HepG2 (cell line): ENCODE data around the gene PTRH2. TPM values are rescaled to one million over a fixed set of nuclear protein-coding genes. Genes with fewer than 3 reads are reported as not detected.

Experiments
- ATRX ChIP-seq: sonication (generic); formaldehyde crosslinking; IDR thresholded peaks from 2 replicates; pipeline ENCODE4 v1.4.0; 2020; ENCODE audit warnings: missing genetic modification reagents, borderline replicate concordance
- ZNF749 ChIP-seq: sonication (generic); formaldehyde crosslinking; IDR thresholded peaks from 2 replicates; pipeline ENCODE4 v1.8.0; 2022; ENCODE audit warnings: mild to moderate bottlenecking, missing genetic modification reagents, moderate library complexity, borderline replicate concordance
- ZSCAN30 ChIP-seq: sonication (generic); formaldehyde crosslinking; IDR thresholded peaks from 2 replicates; pipeline ENCODE4 v1.5.0; 2020; ENCODE audit warnings: mild to moderate bottlenecking, missing genetic modification reagents
- polyA plus RNA-seq, 8 experiments: library from polyadenylated mRNA; depleted of rRNA in 3 of 8; stranded (reverse) in 7 of 8; unstranded in 1 of 8; fragments of >200 nt; fragmentation: Illumina TruSeq in 4 of 8; extraction: Trizol in 4 of 8; gene quantifications; 2 replicates each; pipeline versions ENCODE4 v1.2.1 to v1.2.3, GENCODE V29; 2011 to 2016; ENCODE audit warnings: low read depth in 4 of 8, missing spikeins in 1 of 8, mixed read lengths in 1 of 8; ENCODE audit not compliant: insufficient read depth in 1 of 8
- total RNA-seq, 5 experiments: library from RNA; depleted of rRNA; stranded (reverse); fragments of >200 nt; fragmentation: Illumina TruSeq; extraction: Trizol; gene quantifications; 2 replicates each; pipeline ENCODE4 v1.2.3, GENCODE V29; 2016; ENCODE audit warnings: low read depth in 1 of 5
- TF ChIP-seq, protein P1 (sequence below): sonication (generic); formaldehyde crosslinking; IDR thresholded peaks from 2 replicates; pipeline ENCODE4 v1.4.0; 2020; ENCODE audit warnings: missing genetic modification reagents
- TF ChIP-seq, protein P2 (sequence below): sonication (generic); formaldehyde crosslinking; IDR thresholded peaks from 2 replicates; pipeline ENCODE4 v1.5.0; 2020; ENCODE audit warnings: mild to moderate bottlenecking, missing genetic modification reagents
- TF ChIP-seq, protein P3 (sequence below): sonication (generic); formaldehyde crosslinking; IDR thresholded peaks from 2 replicates; pipeline ENCODE4 v1.5.0; 2020; ENCODE audit warnings: missing genetic modification reagents, mild to moderate bottlenecking, borderline replicate concordance
- TF ChIP-seq, protein P4 (sequence below): sonication (generic); formaldehyde crosslinking; IDR thresholded peaks from 2 replicates; pipeline ENCODE4 v1.8.1; 2022; ENCODE audit warnings: low read depth, mild to moderate bottlenecking, missing genetic modification reagents
- TF ChIP-seq, protein P5 (sequence below): sonication (generic); formaldehyde crosslinking; IDR thresholded peaks from 2 replicates; pipeline ENCODE4 v1.4.0; 2020; ENCODE audit warnings: missing genetic modification reagents

PTRH2 gene
- total and polyA plus RNA-seq, 2 of the 13 experiments (the other 11 are each of a cell fraction or from before 2014, with no cell fraction given): 67.7 to 83.3 TPM

DNA sequence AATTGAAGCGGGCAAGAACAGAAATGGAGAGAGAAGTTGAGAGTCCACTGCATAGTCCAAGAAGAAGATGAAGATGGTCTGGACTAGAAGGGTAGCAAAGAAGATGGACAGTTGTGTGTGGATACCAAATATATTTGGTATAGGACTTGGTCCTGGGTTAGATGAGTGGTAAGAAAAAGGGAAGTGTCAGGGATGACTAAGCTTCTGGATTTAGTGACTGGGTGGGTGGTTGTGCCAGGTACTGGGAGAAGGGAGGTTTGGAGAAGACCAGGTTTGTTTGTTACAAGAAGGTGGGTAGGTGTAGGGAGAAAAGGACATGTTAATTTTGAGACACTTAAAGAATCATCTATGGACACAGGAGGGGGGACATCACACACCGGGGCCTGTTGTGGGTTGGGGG is 5.6 kb upstream of the PTRH2 start (continued):
- TF ChIP-seq, protein P1, sequence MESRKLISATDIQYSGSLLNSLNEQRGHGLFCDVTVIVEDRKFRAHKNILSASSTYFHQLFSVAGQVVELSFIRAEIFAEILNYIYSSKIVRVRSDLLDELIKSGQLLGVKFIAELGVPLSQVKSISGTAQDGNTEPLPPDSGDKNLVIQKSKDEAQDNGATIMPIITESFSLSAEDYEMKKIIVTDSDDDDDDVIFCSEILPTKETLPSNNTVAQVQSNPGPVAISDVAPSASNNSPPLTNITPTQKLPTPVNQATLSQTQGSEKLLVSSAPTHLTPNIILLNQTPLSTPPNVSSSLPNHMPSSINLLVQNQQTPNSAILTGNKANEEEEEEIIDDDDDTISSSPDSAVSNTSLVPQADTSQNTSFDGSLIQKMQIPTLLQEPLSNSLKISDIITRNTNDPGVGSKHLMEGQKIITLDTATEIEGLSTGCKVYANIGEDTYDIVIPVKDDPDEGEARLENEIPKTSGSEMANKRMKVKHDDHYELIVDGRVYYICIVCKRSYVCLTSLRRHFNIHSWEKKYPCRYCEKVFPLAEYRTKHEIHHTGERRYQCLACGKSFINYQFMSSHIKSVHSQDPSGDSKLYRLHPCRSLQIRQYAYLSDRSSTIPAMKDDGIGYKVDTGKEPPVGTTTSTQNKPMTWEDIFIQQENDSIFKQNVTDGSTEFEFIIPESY: no peak
- TF ChIP-seq, protein P2, sequence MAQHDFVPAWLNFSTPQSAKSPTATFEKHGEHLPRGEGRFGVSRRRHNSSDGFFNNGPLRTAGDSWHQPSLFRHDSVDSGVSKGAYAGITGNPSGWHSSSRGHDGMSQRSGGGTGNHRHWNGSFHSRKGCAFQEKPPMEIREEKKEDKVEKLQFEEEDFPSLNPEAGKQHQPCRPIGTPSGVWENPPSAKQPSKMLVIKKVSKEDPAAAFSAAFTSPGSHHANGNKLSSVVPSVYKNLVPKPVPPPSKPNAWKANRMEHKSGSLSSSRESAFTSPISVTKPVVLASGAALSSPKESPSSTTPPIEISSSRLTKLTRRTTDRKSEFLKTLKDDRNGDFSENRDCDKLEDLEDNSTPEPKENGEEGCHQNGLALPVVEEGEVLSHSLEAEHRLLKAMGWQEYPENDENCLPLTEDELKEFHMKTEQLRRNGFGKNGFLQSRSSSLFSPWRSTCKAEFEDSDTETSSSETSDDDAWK (CRISPR knock-in tag): no peak
- TF ChIP-seq ZSCAN30 (CRISPR knock-in tag): no peak
- no peak for TF ChIP-seq ZNF749 (CRISPR knock-in tag)
- TF ChIP-seq, protein P3, sequence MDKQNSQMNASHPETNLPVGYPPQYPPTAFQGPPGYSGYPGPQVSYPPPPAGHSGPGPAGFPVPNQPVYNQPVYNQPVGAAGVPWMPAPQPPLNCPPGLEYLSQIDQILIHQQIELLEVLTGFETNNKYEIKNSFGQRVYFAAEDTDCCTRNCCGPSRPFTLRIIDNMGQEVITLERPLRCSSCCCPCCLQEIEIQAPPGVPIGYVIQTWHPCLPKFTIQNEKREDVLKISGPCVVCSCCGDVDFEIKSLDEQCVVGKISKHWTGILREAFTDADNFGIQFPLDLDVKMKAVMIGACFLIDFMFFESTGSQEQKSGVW (CRISPR knock-in tag): no peak
- TF ChIP-seq, protein P4, sequence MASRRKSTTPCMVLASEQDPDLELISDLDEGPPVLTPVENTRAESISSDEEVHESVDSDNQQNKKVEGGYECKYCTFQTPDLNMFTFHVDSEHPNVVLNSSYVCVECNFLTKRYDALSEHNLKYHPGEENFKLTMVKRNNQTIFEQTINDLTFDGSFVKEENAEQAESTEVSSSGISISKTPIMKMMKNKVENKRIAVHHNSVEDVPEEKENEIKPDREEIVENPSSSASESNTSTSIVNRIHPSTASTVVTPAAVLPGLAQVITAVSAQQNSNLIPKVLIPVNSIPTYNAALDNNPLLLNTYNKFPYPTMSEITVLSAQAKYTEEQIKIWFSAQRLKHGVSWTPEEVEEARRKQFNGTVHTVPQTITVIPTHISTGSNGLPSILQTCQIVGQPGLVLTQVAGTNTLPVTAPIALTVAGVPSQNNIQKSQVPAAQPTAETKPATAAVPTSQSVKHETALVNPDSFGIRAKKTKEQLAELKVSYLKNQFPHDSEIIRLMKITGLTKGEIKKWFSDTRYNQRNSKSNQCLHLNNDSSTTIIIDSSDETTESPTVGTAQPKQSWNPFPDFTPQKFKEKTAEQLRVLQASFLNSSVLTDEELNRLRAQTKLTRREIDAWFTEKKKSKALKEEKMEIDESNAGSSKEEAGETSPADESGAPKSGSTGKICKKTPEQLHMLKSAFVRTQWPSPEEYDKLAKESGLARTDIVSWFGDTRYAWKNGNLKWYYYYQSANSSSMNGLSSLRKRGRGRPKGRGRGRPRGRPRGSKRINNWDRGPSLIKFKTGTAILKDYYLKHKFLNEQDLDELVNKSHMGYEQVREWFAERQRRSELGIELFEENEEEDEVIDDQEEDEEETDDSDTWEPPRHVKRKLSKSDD (CRISPR knock-in tag): no peak
- TF ChIP-seq ATRX (CRISPR knock-in tag): no peak
- TF ChIP-seq, protein P5, sequence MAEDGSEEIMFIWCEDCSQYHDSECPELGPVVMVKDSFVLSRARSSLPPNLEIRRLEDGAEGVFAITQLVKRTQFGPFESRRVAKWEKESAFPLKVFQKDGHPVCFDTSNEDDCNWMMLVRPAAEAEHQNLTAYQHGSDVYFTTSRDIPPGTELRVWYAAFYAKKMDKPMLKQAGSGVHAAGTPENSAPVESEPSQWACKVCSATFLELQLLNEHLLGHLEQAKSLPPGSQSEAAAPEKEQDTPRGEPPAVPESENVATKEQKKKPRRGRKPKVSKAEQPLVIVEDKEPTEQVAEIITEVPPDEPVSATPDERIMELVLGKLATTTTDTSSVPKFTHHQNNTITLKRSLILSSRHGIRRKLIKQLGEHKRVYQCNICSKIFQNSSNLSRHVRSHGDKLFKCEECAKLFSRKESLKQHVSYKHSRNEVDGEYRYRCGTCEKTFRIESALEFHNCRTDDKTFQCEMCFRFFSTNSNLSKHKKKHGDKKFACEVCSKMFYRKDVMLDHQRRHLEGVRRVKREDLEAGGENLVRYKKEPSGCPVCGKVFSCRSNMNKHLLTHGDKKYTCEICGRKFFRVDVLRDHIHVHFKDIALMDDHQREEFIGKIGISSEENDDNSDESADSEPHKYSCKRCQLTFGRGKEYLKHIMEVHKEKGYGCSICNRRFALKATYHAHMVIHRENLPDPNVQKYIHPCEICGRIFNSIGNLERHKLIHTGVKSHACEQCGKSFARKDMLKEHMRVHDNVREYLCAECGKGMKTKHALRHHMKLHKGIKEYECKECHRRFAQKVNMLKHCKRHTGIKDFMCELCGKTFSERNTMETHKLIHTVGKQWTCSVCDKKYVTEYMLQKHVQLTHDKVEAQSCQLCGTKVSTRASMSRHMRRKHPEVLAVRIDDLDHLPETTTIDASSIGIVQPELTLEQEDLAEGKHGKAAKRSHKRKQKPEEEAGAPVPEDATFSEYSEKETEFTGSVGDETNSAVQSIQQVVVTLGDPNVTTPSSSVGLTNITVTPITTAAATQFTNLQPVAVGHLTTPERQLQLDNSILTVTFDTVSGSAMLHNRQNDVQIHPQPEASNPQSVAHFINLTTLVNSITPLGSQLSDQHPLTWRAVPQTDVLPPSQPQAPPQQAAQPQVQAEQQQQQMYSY (CRISPR knock-in tag): no peak
